NT2/D1 (cell line): ENCODE results near the gene CFAP20.
A peak's percentile ranks its signal among the peaks of the same experiment; 100 is the strongest.

Experiments
- DNase-seq: peaks from one replicate; pipeline ENCODE4 v3.0.0-alpha.2; 2011; ENCODE audit warnings: low read depth, low spot score
- H3K27me3 ChIP-seq: 2 replicates; pipeline ENCODE4 v1.6.0; 2011; ENCODE audit warnings: mild to moderate bottlenecking; ENCODE audit not compliant: insufficient read length, insufficient read depth
- H3K36me3 ChIP-seq: 2 replicates; pipeline ENCODE4 v1.6.1; 2011; ENCODE audit warnings: mild to moderate bottlenecking, low read length, mixed read lengths; ENCODE audit not compliant: insufficient read depth, insufficient read length
- H3K4me1 ChIP-seq: 2 replicates; pipeline ENCODE4 v1.5.1; 2011; ENCODE audit not compliant: insufficient read depth, insufficient read length
- H3K4me3 ChIP-seq: 2 replicates; pipeline ENCODE4 v1.5.1; 2011; ENCODE audit warnings: low read depth; ENCODE audit not compliant: insufficient read length
- H3K9ac ChIP-seq: 2 replicates; pipeline ENCODE4 v1.6.0; 2011; ENCODE audit warnings: low read depth; ENCODE audit not compliant: insufficient read length
- H3K9me3 ChIP-seq: 2 replicates; pipeline ENCODE4 v1.5.1; 2011; ENCODE audit warnings: mild to moderate bottlenecking, low read length; ENCODE audit not compliant: insufficient read depth
- SUZ12 ChIP-seq: IDR thresholded peaks from 2 replicates; pipeline ENCODE4 v1.6.1; 2011; ENCODE audit not compliant: insufficient read length, insufficient read depth; ENCODE audit errors: extremely low read depth
- YY1 ChIP-seq: IDR thresholded peaks from 2 replicates; pipeline ENCODE4 v1.6.1; 2011; ENCODE audit not compliant: insufficient read length, insufficient read depth
- ZNF274 ChIP-seq: IDR thresholded peaks from 2 replicates; pipeline ENCODE4 v1.6.1; 2011; ENCODE audit warnings: mild to moderate bottlenecking, low read depth, low read length

CFAP20 gene

DNA sequence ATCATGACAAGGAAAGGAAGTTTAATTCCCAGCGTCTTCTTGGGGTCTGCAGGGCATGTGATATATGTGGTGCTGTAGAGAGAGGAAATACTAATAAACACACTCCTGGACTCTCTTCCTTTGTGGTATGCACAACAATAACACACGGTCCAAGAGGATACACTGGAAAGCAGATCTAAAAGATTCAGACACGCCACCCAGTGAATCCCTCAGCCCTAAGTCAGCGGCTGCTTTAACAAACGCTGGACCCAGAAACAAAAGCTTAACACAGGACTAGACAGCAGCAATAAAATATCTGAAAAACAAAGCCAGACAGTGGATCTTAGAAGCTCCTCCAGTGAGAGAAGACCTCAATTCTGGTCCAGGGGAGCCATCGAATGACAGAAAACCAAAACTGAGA, 13.1 kb downstream of the CFAP20 start:
- Histone ChIP-seq H3K4me3 (no peak overlapping the region), H3K27me3 (no peaks in the 10 kb centered on the region), H3K9me3 (no peaks in the 10 kb centered on the region), H3K9ac (no peak overlapping the region), H3K36me3 (peaks cover 46% of the 10 kb centered on the region), H3K4me1 (no peaks in the 10 kb centered on the region)
- TF ChIP-seq YY1 (no peak), SUZ12 (no peak), ZNF274 (no peak)
- DNase-seq: no peak

DNA sequence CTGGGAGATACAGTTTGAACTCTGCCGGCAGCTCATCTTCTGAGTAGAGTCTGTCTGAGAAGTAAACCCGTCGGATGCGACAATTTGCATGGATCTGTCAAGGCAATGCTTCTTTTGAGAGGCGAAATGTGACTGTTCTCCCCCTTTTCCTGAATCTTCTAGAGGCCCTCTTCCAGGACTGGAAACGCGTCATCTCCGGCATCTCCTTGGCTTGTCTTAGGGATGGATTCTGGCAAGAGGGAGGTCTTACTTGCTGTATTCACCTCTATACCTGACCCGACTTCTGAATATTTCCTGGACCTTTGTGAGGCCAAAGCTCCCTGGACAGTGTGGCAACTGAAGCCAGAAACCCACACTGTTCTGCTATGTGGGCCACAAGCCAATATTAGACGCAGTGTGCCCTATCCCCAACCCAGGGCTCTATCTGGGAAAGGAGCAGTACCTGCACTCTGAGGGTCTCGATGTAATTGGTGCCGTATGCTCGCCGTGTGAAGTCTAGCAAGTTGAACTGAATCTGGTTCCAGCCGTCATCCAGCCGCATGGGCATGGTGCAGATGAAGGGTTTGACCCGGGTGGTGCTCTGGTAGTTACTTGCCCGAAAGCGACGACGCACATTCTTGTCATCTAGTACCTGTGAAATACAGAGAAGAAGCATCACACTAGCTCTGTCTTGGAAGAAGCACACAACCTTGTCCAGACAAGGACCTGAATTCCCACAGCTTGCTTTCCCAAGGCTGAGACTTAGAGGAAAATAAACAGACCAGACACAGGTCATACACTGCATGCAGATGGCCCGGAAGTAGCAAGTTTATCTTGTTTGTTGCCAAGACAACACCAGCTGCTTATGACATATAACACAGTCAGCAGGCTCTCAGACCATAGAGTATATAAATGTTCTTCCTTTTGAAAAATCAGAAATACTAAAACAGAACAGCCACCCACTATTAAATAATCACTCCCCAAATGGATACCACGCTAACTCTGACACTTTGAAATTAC, 14.1 kb downstream of the CFAP20 start:
- Histone ChIP-seq H3K27me3 (no peaks in the 10 kb centered on the region), H3K4me3 (no peak overlapping the region), H3K36me3 (peaks cover 46% of the 10 kb centered on the region), H3K9me3 (no peaks in the 10 kb centered on the region), H3K4me1 (peaks cover 7% of the 10 kb centered on the region), H3K9ac (no peak overlapping the region)
- DNase-seq: no peak
- no peak for TF ChIP-seq ZNF274
- no peak for TF ChIP-seq SUZ12
- TF ChIP-seq YY1: no peak

DNA sequence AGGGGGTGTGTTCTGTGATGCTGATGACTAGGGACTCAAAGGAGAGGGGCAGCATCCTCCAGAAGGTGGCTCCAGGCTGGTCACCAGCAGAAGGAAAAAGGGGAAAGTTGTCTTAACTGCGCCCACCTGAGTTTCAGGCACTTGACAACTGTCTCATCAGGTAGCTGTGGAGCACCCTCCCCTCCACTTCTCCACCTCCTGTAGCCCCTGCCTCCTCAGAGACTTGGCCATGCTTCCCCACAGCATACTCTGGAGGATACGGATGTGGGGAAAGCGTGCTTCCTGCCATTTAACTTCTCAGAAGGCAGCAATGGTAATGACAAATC, 17.9 kb downstream of the CFAP20 start:
- no peak overlapping the region for H3K9ac ChIP-seq
- H3K4me1 ChIP-seq: peaks cover 18% of the 10 kb centered on the region
- no peak overlapping the region for H3K4me3 ChIP-seq
- no peak for TF ChIP-seq YY1
- TF ChIP-seq ZNF274: no peak
- no peak for TF ChIP-seq SUZ12
- H3K9me3 ChIP-seq: no peaks in the 10 kb centered on the region
- peaks cover 37% of the 10 kb centered on the region for H3K36me3 ChIP-seq
- DNase-seq: no peak
- H3K27me3 ChIP-seq: no peaks in the 10 kb centered on the region

DNA sequence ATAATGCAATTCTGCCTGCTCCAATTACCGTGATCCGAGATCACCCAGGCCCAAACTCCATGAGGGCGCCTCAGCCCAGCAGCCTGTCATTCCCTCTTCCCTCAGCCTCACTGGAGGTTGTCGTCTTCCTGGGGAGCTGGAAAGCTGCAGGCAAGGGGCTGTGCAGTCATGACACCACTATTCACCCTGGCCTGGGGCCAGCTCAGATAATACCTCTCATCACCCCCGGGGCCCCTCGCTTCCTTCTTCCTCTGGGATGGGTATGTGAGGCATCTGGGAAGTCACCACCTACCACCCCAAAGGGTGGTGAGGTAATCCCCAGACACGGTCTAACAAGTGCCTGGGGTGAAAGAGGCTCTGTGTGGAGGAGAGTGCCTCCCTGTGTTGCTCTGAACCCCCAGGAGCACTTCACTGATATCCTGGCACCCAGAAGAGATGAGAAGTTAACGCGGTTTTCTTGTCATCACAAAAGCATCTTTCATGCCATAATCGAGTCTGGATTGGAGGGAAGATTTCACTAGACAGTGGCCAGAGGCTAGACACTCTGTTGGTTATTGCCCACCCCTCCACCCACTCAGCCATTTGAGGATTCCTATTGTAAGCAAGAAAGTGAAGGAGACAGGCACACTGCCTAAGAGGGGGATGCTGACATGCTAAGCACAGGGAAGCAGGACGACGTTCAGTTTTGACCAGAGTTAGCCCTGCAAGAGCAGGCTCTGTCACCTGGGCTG, 18.4 kb downstream of the CFAP20 start:
- peaks cover 18% of the 10 kb centered on the region for H3K4me1 ChIP-seq
- peaks cover 32% of the 10 kb centered on the region for H3K36me3 ChIP-seq
- no peaks in the 10 kb centered on the region for H3K9me3 ChIP-seq
- H3K9ac ChIP-seq: peak overlapping the region; percentile 59
- TF ChIP-seq YY1 (no peak), SUZ12 (no peak), ZNF274 (no peak)
- H3K27me3 ChIP-seq: no peaks in the 10 kb centered on the region
- DNase-seq: peak; percentile 62
- no peak overlapping the region for H3K4me3 ChIP-seq

DNA sequence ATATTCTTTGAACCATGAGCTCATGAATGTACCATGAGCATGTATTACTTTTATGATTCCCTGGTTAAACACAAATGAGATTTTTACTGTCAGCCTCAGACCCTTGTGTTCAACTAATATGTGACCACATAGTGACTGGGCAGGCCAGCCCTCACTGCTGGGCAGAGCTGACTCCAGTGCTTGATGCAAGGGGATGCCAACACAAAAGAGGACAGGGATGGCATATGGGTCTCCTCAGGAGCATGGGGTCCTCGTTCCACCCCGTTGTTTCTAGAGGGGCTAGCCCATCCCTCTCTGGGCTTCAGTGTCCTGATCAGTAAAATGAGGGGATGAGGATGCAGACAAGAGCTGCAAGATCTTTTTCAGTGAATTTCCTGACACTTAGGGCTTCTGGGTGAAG, 19.3 kb downstream of the CFAP20 start:
- H3K9ac ChIP-seq: peak overlapping the region; percentile 59
- peaks cover 18% of the 10 kb centered on the region for H3K4me1 ChIP-seq
- DNase-seq: no peak
- H3K36me3 ChIP-seq: peaks cover 23% of the 10 kb centered on the region
- no peak for TF ChIP-seq ZNF274
- no peak for TF ChIP-seq YY1
- TF ChIP-seq SUZ12: no peak
- H3K27me3 ChIP-seq: no peaks in the 10 kb centered on the region
- H3K4me3 ChIP-seq: no peak overlapping the region
- no peaks in the 10 kb centered on the region for H3K9me3 ChIP-seq

DNA sequence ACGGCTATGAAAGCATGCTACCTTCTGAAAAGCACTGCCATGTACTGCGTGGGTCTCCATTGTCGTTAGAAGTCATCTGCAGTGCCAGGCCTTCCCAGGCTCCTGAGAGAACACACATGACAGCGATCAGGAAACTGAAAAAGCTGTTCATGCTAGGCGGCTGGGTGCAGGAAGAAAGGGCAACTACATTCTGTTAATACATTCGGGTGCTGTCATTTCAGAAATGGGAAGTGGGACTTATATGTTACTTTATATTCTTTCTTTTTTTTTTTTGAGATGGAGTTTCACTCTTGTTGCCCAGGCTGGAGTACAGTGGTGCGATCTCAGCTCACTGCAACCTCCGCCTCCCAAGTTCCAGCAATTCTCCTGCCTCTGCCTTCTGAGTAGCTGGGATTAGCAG, 19.9 kb downstream of the CFAP20 start:
- Histone ChIP-seq H3K9ac (no peak overlapping the region), H3K4me3 (no peak overlapping the region), H3K9me3 (no peaks in the 10 kb centered on the region), H3K4me1 (peaks cover 18% of the 10 kb centered on the region), H3K27me3 (no peaks in the 10 kb centered on the region), H3K36me3 (peaks cover 18% of the 10 kb centered on the region)
- no peak for TF ChIP-seq YY1
- TF ChIP-seq SUZ12: no peak
- no peak for TF ChIP-seq ZNF274
- DNase-seq: no peak

DNA sequence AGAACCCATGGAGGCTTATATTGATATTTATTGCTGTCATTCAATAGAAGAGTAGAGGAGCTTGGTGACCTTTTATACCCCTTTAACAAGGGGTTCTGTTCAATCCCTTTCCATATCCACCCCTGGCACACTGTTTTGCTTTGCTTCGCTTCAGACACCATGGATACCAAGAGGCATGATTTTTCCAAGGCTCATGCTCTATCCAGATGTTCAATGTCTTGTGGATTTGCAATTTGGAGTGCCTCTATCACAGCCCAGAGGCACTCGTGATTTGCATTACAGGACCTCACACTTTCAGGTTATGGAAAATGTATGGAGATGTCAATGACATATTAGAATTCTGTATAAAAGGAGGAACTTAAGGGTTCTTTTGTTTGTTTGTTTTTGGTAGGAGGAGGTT, 21.5 kb downstream of the CFAP20 start:
- H3K4me1 ChIP-seq: peaks cover 18% of the 10 kb centered on the region
- no peak overlapping the region for H3K9ac ChIP-seq
- TF ChIP-seq ZNF274 (no peak), YY1 (no peak), SUZ12 (no peak)
- peaks cover 2% of the 10 kb centered on the region for H3K36me3 ChIP-seq
- DNase-seq: no peak
- H3K4me3 ChIP-seq: no peak overlapping the region
- H3K9me3 ChIP-seq: no peaks in the 10 kb centered on the region
- no peaks in the 10 kb centered on the region for H3K27me3 ChIP-seq
